Placental epithelial cell (primary cell): Measurements from ENCODE around the gene LNPEP. TPM values are rescaled to one million over a fixed set of nuclear protein-coding genes. Genes with fewer than 3 reads are reported as not detected.

Source experiments
- small RNA-seq: library from RNA; depleted of rRNA; stranded (forward); fragments of <200 nt; gene quantifications from one replicate; pipeline ENCODE3, GENCODE V24; 2012
- total RNA-seq: library from RNA; depleted of rRNA; stranded (reverse); fragments of >200 nt; gene quantifications from 2 replicates; pipeline ENCODE4 v1.2.3, GENCODE V29; 2012

The LNPEP gene
- 40.0 and 71.5 TPM in 2 replicates for total RNA-seq

DNA sequence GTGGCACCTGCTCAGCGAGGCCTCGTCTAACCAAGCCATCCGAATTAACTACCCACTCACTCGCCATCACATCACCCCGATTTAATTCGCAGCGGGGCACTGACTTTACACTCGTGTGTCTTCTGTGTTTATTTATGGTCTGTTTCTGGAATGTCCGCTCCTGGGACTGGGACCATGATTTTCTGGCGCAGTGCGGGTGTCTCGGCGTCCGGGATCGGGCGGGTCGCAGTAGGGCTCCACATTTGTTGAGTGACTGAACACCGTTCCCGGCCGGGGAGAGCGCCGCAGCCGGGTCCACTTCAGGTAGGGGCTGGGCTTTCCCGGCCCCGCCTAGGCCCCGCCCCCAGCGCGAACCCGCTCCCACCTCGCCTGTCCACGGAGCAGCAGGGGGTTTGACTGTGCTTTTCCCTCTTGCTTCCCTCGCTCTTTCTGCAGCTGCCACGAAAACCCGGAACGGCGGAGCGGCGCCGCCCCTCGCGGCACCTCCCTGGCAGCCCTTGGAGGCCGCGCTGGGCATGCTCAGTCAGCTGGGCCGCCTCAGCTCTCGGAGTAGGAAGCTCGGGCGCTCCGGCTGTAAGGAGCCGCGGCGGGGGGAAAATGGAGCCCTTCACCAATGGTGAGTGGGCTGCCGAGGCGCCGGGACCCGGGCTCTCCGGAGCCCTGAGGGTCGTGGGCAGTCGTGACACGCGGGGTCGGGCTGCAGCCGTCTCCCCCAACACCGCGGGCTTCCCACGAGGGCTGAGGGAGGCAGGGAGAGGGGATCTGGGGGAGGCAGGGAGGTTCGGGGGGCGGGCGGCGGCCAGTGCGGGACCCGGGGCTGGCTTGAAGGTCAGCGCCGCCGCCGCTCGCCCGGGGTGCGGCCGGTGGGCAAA, at the start of gene LNPEP:
TSS of gene LNPEP (plus strand) at position 522 of the 872 bp plus-strand sequence. CDS start at position 598, 76 bp downstream.

Small RNA genes lying within 50 kb of the gene (small RNA-seq; reads per million reads assigned to genes)
- not detected for gene RF00019

Other genes with a start within 250 kb of the LNPEP start
- gene ERAP1, start 128.1 kb upstream of the LNPEP start, total RNA-seq = 19.6 and 20.1 TPM in 2 replicates
- 7.1 and 13.6 TPM in 2 replicates for gene ERAP2, start 59.6 kb upstream of the LNPEP start, total RNA-seq
- gene LIX1, start 206.5 kb downstream of the LNPEP start, total RNA-seq = 0.43 TPM in 1 of 2 replicates, not detected in the other
- 16.6 and 23.2 TPM in 2 replicates for gene RIOK2, start 247.2 kb downstream of the LNPEP start, total RNA-seq